ENCODE measurements around the gene AUTS2.

- TF ChIP-seq, protein P1, sequence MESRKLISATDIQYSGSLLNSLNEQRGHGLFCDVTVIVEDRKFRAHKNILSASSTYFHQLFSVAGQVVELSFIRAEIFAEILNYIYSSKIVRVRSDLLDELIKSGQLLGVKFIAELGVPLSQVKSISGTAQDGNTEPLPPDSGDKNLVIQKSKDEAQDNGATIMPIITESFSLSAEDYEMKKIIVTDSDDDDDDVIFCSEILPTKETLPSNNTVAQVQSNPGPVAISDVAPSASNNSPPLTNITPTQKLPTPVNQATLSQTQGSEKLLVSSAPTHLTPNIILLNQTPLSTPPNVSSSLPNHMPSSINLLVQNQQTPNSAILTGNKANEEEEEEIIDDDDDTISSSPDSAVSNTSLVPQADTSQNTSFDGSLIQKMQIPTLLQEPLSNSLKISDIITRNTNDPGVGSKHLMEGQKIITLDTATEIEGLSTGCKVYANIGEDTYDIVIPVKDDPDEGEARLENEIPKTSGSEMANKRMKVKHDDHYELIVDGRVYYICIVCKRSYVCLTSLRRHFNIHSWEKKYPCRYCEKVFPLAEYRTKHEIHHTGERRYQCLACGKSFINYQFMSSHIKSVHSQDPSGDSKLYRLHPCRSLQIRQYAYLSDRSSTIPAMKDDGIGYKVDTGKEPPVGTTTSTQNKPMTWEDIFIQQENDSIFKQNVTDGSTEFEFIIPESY (IDR thresholded peaks at IDR 0.05) = no peak
- TF ChIP-seq, protein P2, sequence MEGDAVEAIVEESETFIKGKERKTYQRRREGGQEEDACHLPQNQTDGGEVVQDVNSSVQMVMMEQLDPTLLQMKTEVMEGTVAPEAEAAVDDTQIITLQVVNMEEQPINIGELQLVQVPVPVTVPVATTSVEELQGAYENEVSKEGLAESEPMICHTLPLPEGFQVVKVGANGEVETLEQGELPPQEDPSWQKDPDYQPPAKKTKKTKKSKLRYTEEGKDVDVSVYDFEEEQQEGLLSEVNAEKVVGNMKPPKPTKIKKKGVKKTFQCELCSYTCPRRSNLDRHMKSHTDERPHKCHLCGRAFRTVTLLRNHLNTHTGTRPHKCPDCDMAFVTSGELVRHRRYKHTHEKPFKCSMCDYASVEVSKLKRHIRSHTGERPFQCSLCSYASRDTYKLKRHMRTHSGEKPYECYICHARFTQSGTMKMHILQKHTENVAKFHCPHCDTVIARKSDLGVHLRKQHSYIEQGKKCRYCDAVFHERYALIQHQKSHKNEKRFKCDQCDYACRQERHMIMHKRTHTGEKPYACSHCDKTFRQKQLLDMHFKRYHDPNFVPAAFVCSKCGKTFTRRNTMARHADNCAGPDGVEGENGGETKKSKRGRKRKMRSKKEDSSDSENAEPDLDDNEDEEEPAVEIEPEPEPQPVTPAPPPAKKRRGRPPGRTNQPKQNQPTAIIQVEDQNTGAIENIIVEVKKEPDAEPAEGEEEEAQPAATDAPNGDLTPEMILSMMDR (IDR thresholded peaks at IDR 0.05; ENCODE audit: low read depth, low read length, missing input control) = no peak
- TF ChIP-seq HNF4A (conservative IDR thresholded peaks at IDR 0.05) (no peak), RAD21 (IDR thresholded peaks at IDR 0.05) (no peak), GABPA (IDR thresholded peaks at IDR 0.05 in 1 of 2, conservative IDR thresholded peaks at IDR 0.05 in 1 of 2) (no peak), SP1 (IDR thresholded peaks at IDR 0.05) (no peak), YY1 (IDR thresholded peaks at IDR 0.05) (no peak), ATF3 (IDR thresholded peaks at IDR 0.05) (no peak), TAF1 (conservative IDR thresholded peaks at IDR 0.05) (no peak), JUND (IDR thresholded peaks at IDR 0.05) (no peak), FOXA1 (IDR thresholded peaks at IDR 0.05) (no peak)
- TF ChIP-seq, protein P3, sequence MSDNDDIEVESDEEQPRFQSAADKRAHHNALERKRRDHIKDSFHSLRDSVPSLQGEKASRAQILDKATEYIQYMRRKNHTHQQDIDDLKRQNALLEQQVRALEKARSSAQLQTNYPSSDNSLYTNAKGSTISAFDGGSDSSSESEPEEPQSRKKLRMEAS (IDR thresholded peaks at IDR 0.05) = no peak
- TF ChIP-seq, protein P4, sequence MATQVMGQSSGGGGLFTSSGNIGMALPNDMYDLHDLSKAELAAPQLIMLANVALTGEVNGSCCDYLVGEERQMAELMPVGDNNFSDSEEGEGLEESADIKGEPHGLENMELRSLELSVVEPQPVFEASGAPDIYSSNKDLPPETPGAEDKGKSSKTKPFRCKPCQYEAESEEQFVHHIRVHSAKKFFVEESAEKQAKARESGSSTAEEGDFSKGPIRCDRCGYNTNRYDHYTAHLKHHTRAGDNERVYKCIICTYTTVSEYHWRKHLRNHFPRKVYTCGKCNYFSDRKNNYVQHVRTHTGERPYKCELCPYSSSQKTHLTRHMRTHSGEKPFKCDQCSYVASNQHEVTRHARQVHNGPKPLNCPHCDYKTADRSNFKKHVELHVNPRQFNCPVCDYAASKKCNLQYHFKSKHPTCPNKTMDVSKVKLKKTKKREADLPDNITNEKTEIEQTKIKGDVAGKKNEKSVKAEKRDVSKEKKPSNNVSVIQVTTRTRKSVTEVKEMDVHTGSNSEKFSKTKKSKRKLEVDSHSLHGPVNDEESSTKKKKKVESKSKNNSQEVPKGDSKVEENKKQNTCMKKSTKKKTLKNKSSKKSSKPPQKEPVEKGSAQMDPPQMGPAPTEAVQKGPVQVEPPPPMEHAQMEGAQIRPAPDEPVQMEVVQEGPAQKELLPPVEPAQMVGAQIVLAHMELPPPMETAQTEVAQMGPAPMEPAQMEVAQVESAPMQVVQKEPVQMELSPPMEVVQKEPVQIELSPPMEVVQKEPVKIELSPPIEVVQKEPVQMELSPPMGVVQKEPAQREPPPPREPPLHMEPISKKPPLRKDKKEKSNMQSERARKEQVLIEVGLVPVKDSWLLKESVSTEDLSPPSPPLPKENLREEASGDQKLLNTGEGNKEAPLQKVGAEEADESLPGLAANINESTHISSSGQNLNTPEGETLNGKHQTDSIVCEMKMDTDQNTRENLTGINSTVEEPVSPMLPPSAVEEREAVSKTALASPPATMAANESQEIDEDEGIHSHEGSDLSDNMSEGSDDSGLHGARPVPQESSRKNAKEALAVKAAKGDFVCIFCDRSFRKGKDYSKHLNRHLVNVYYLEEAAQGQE (IDR thresholded peaks at IDR 0.05) = no peak
Observed at GRCh38 chr7:69935107-69935506, 336.8 kb downstream of the AUTS2 start.
